HG03469 (cell line): ENCODE results near the gene GLRX.

Source experiments
- ATAC-seq: cut with Tn5 transposase; IDR thresholded peaks from one replicate; pipeline ENCODE4 v1.9.1; 2021; ENCODE audit warnings: mild to moderate bottlenecking, moderate library complexity, moderate number of reproducible peaks; ENCODE audit not compliant: unreplicated experiment

Gene GLRX

GRCh38 chr5:95810305-95811125 is 12.0 kb downstream of the GLRX start:
- ATAC-seq: no peak

GRCh38 chr5:95809414-95809960 is 13.0 kb downstream of the GLRX start:
- ATAC-seq: no peak

- ATAC-seq: peak; percentile 99
These were observed 13.7 kb downstream of the GLRX start for GRCh38 chr5:95808686-95809413.

- no peak for ATAC-seq
These were observed 14.4 kb downstream of the GLRX start for GRCh38 chr5:95808013-95808685.

GRCh38 chr5:95806687-95807086 is 15.8 kb downstream of the GLRX start:
- no peak for ATAC-seq

GRCh38 chr5:95804736-95805539 is 17.6 kb downstream of the GLRX start:
- no peak for ATAC-seq

- no peak for ATAC-seq
These were observed 19.0 kb downstream of the GLRX start for GRCh38 chr5:95803271-95804148.

GRCh38 chr5:95801961-95802360 is 20.6 kb downstream of the GLRX start:
- ATAC-seq: no peak

- no peak for ATAC-seq
These were observed 21.0 kb downstream of the GLRX start for GRCh38 chr5:95801532-95801931.

- ATAC-seq: no peak
These were observed 22.0 kb downstream of the GLRX start for GRCh38 chr5:95800553-95800952.

- no peak for ATAC-seq
These were observed 23.2 kb downstream of the GLRX start for GRCh38 chr5:95799191-95799835.

GRCh38 chr5:95798545-95798944 is 24.0 kb downstream of the GLRX start:
- no peak for ATAC-seq

- ATAC-seq: no peak
These were observed 24.5 kb downstream of the GLRX start for GRCh38 chr5:95798048-95798447.

GRCh38 chr5:95797301-95797700 is 25.2 kb downstream of the GLRX start:
- ATAC-seq: no peak

- ATAC-seq: no peak
These were observed 28.4 kb downstream of the GLRX start for GRCh38 chr5:95794070-95794516.

GRCh38 chr5:95791751-95792150 is 30.8 kb downstream of the GLRX start:
- no peak for ATAC-seq

- ATAC-seq: no peak
These were observed 34.0 kb downstream of the GLRX start for GRCh38 chr5:95788493-95788892.

- ATAC-seq: no peak
These were observed 35.6 kb downstream of the GLRX start for GRCh38 chr5:95786821-95787418.
